A204.1 (cell line): ENCODE data around the gene NCK1.

Experiments
- FAIRE-seq: peaks from 2 replicates; lab custom pipeline; 2012; peaks lifted over from hg19 to GRCh38; lab: Jason Lieb, UNC

Gene NCK1

DNA sequence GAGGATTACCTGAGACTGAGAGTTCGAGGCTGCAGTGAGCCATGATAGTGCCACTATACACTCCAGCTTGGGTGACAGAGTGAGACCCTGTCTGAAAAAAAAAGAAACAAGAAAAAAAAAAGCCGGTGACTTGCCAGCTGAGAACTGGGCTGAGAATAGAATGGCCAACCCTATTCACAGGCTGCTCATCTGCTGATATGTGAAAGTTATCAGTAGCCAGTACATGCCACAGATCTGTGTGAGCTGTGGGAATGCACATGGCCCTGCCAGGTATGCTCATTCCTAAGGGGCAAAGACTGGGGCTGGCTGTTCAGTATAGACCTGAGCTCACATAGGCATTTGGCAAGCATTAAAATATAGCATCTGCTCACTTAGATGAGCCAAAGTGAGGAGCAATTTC, 126.6 kb downstream of the NCK1 start:
- no peak for FAIRE-seq

DNA sequence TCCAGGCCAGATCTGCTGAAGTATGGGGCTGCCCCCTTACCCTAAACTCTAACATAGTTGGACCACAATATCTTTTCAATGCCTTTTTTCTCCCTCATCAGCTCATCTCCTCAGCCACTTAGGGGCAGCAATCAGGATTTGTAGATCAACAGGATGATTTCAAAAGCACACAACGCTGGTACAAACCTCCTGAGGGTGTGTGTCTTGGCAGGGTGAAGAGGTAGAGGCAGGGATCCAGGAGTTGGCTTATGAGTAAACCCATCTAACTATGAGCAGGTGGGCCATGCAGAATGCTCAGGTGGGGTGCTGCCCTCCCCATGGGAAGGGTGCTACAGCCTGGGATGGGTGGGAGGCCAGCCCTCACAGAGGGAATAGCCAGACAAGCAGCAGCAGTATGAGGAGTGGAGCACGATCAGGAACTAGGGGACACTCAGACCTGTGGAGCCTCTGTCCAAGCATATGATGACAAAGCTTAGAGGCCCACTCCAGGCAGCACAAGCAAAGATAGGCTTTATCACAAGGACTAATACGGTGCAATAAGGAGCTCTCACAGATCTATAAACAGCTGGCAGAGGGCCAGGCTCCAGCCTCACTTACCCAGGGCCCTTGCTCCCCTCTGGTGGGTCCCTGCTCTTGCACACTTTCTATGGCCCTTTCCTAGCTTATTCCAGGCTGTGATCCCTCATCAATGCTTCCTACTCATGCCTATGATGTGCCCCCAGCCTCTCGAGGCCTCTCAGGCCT, 127.9 kb downstream of the NCK1 start:
- no peak for FAIRE-seq

GRCh38 chr3:136990826-136991225, 128.8 kb downstream of the NCK1 start:
- FAIRE-seq: no peak

DNA sequence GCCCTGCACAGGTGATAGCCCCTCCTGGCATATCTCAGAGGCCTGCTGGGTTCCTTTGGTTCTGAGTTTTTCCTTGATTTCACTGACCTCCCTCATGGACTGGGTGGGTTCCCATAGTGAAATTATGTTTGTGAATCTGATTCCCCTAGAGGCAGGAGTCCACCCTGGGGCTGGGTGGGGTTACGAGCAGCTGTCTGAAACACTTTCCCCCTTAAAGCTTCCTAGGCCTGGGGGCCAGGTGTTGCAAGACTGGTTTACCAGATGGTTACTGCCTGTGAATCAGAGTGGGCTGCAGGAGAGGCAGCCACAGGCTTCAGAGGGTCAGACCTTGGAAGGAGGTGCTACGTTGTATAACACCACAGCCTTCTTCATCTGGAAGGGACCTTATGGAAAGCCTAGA, 130.1 kb downstream of the NCK1 start:
- no peak for FAIRE-seq

GRCh38 chr3:136994772-136995516, 132.9 kb downstream of the NCK1 start:
- FAIRE-seq: no peak

- no peak for FAIRE-seq
Observed at GRCh38 chr3:136995652-136996051, 133.6 kb downstream of the NCK1 start.
